Bladder microvascular endothelial cell (primary cell): ENCODE results near the gene PBLD. TPM values are rescaled to one million over a fixed set of nuclear protein-coding genes. Genes with fewer than 3 reads are reported as not detected.

Experiments used
- total RNA-seq: library from RNA; depleted of rRNA; stranded (reverse); fragments of >200 nt; gene quantifications from 2 replicates; pipeline ENCODE4 v1.2.3, GENCODE V29; 2014

PBLD gene
- 1.8 and 3.5 TPM in 2 replicates for total RNA-seq

DNA sequence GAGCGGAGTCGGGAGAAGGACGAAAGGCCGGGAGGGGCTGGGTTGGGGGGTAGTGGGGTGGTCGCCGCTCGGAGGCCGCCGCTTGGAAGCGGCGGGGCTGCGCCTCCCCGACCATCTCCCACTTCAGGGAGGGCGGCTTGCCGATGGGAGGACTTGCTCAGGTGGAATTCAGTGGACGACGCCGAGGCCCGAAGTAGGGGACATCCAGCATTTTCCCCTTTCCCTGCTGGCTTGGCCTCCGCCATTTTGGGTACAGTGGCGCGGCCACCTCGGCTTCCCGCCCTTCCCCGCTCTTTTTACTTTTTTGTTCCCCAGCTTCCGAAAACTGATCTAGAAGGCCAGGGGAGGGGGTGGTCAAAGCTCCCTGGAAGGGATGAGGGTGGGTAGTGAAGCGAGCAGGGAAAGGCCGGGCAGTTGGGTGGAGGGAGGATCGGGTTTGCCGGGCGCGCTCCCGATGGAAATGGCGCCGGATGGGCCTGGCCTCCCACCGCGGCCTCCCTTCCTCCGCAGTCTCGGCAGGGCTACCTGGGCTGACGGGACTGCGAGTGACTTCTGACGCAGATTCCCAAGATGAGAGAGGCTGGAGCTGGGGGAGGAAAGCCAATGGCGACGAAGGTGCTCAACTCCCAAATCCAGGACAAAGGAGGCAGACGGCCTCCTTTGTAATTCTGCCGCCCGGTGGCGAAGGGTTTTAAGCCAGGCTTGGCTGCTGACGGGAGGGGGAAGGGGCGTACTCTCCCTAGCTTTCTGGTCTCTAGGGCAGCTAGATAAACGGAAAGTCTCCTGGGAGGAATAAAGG lies at the start of gene PBLD:
Gene PBLD (minus strand): TSS at position 670 of the 799 bp plus-strand sequence. CDS start 26,084 bp downstream, outside the sequence.

DNA sequence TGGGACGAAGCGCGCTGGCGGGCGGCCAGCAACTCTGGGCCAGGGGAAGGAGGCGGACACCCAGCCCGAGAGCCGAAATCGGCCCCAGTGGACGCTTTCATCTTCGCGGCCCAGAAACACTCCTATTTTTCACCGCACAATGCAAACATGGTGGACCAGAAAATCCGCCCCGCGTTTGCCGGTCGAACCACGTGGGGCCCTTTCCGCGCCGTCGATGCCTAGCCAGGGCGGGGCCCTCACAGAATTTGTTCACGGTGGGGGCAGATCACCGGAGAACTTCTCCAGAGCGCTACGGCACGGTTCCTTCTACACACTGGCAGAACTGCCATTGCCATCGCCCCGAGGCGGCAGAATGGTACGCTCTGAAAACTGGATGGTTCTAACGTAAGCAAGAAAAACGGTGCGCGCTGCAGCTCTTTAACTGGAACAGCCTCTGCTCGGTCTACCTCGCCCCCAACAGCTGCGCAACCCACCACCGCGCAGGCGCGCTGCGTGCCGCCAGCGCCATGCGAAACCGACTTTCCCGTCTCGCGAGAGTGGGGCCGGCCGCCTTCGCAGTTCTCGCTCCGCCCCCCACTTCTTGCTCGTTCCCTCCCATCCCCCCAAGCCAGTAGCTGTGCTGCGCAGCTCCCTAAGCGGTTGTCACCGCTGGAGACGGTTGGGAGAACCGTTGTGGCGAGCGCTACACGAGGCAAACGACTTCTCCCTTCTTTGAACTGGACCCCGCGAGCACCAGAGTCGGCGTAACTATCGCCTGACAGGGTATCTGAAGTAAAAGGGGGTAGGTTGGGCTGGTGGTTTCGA lies 1.1 kb downstream of the PBLD start, which contains the start of gene HNRNPH3:
Gene HNRNPH3 (plus strand): TSS at position 610 of the 804 bp plus-strand sequence. CDS start 5,158 bp downstream, outside the sequence.

Other genes starting within 250 kb of the PBLD start
- gene MYPN, start 223.4 kb downstream of the PBLD start, total RNA-seq = under 0.01 and 0.16 TPM in 2 replicates
- not detected in 2 replicates for gene ATOH7, start 100.8 kb downstream of the PBLD start, total RNA-seq
- 24.4 and 51.4 TPM in 2 replicates for gene HNRNPH3, start 864 bp downstream of the PBLD start, total RNA-seq
- gene RUFY2, start 74.3 kb upstream of the PBLD start, total RNA-seq = 14.4 and 22.4 TPM in 2 replicates
- 8.3 and 10.7 TPM in 2 replicates for gene DNA2, start 139.0 kb upstream of the PBLD start, total RNA-seq
- gene SLC25A16, start 194.6 kb upstream of the PBLD start, total RNA-seq = 4.4 and 18.6 TPM in 2 replicates
- gene TET1, start 227.4 kb upstream of the PBLD start, total RNA-seq = 0.16 and 0.69 TPM in 2 replicates